Measurements from ENCODE around the gene PROM2. TPM values are rescaled to one million over a fixed set of nuclear protein-coding genes. Genes with fewer than 3 reads are reported as not detected.

The PROM2 gene
- total and polyA plus RNA-seq, 2 donors (not counting 3 experiments of a cell fraction or from before 2014, with no cell fraction given) = 0.39 to 0.60 TPM

DNA sequence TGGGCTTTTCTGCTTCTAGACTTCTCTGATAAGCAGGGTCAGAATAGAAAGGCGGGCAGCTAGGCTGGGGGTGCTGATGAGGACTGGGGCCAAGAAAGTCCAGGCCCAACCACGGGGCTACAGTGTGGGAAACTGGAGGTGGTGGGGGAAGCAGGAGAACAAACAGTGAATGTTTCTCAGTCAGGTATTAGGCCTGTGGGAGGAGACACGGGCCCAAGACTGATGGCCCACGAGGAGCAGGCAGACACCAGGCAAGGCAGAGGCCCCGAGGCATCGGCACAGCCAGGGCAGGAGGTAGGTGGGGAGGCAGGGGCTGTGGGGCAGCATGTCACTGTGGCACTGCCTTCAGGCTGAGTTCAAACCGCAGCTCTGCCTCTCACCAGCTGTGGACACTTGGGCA is 63.6 kb downstream of the PROM2 start:
- H3K4me2 ChIP-seq (ENCODE audit: insufficient read depth, low read length) = no peak overlapping the region
- no peaks in the 10 kb centered on the region for H3K9me1 ChIP-seq (replicated peaks; ENCODE audit: control insufficient read depth, extremely low read depth, insufficient read depth, low read length)
- ChIA-PET POLR2A (no interaction called here), CTCF (no interaction called here)
- no peak for DNase-seq (ENCODE audit: low read depth, low spot score)
- no peaks in the 10 kb centered on the region for H4K20me1 ChIP-seq (replicated peaks; ENCODE audit: control insufficient read depth, extremely low read depth, insufficient read depth, low read length)
- dilution Hi-C loops (cut with MboI; ENCODE audit: extremely low pct_ligation_motif_present, low sequenced_read_pairs) = no loop called here
- peaks cover 1 to 8% of the 10 kb centered on the region in 2 experiments for H3K27me3 ChIP-seq (ENCODE audit: control insufficient read depth in 2 of 2, insufficient read depth in 2 of 2, low read length in 2 of 2)
- intact Hi-C loops (cut with micrococcal nuclease) = no loop called here
- H3K79me2 ChIP-seq (ENCODE audit: control insufficient read depth, insufficient read depth, low read length) = no peaks in the 10 kb centered on the region
- no peaks in the 10 kb centered on the region for H3K4me1 ChIP-seq (ENCODE audit: control insufficient read depth, extremely low read depth, insufficient read depth, low read length)
- H3K27ac ChIP-seq (ENCODE audit: insufficient read depth, low read depth, low read length) = no peak overlapping the region
- H3K4me3 ChIP-seq (replicated peaks in 1 of 3; ENCODE audit: insufficient read depth in 1 of 3, low read depth in 1 of 3, low read length in 3 of 3) = no peak overlapping the region
- TF ChIP-seq MAX (IDR thresholded peaks at IDR 0.05; ENCODE audit: insufficient read depth, insufficient read length) (no peak), FOS (IDR thresholded peaks at IDR 0.05; ENCODE audit: borderline replicate concordance, insufficient read depth, low read length) (no peak), MYC (IDR thresholded peaks at IDR 0.05; ENCODE audit: low read depth, low read length) (no peak), CTCF (IDR thresholded peaks at IDR 0.05; ENCODE audit: extremely low read depth in 1 of 2, insufficient read depth in 1 of 2, low read depth in 1 of 2, low read length in 2 of 2) (no peak), JUN (IDR thresholded peaks at IDR 0.05; ENCODE audit: borderline replicate concordance, insufficient read depth, insufficient read length, low read depth) (no peak), POLR2AphosphoS5 (IDR thresholded peaks at IDR 0.05; ENCODE audit: insufficient read depth, low read depth, low read length) (no peak)
- H3K36me3 ChIP-seq (ENCODE audit: control insufficient read depth in 2 of 2, extremely low read depth in 1 of 2, insufficient read depth in 2 of 2, low read length in 2 of 2) = no peaks in the 10 kb centered on the region
- H3K9ac ChIP-seq (replicated peaks; ENCODE audit: extremely low read depth, insufficient read depth, low read length) = no peak overlapping the region
- no peaks in the 10 kb centered on the region for H3K9me3 ChIP-seq (replicated peaks; ENCODE audit: control insufficient read depth, insufficient read depth, low read length)
- no TSS peak for BruUV-seq (replicated peaks)
- H2AFZ ChIP-seq (ENCODE audit: low read depth, low read length) = no peak overlapping the region
- no peak for FAIRE-seq

Other genes starting within 250 kb of the PROM2 start
- gene MAL, start 248.7 kb upstream of the PROM2 start, total RNA-seq = not detected in 2 replicates
- not detected in 2 replicates for gene MAL, start 248.7 kb upstream of the PROM2 start, polyA plus RNA-seq
- 59.7 and 62.8 TPM in 2 replicates for gene MRPS5, start 152.6 kb upstream of the PROM2 start, total RNA-seq
- 45.7 and 50.5 TPM in 2 replicates for gene MRPS5, start 152.6 kb upstream of the PROM2 start, polyA plus RNA-seq
- 9.7 and 11.6 TPM in 2 replicates for gene ZNF514, start 114.6 kb upstream of the PROM2 start, total RNA-seq
- gene ZNF514, start 114.6 kb upstream of the PROM2 start, polyA plus RNA-seq = 2.9 and 3.9 TPM in 2 replicates
- gene ZNF2, start 108.6 kb upstream of the PROM2 start, total RNA-seq = 4.2 and 4.4 TPM in 2 replicates
- gene ZNF2, start 108.6 kb upstream of the PROM2 start, polyA plus RNA-seq = 2.1 and 2.2 TPM in 2 replicates
- 3.7 and 3.8 TPM in 2 replicates for gene ZNF892, start 66.9 kb upstream of the PROM2 start, total RNA-seq
- gene ZNF892, start 66.9 kb upstream of the PROM2 start, polyA plus RNA-seq = 0.64 and 0.65 TPM in 2 replicates
- 0.21 and 0.62 TPM in 2 replicates for gene KCNIP3, start 22.9 kb downstream of the PROM2 start, total RNA-seq
- 0.08 and 0.12 TPM in 2 replicates for gene KCNIP3, start 22.9 kb downstream of the PROM2 start, polyA plus RNA-seq
- gene FAHD2A, start 128.3 kb downstream of the PROM2 start, total RNA-seq = 27.5 and 33.1 TPM in 2 replicates
- gene FAHD2A, start 128.3 kb downstream of the PROM2 start, polyA plus RNA-seq = 32.9 and 37.0 TPM in 2 replicates
- not detected in 2 replicates for gene TRIM43B, start 210.3 kb downstream of the PROM2 start, total RNA-seq
- not detected in 2 replicates for gene TRIM43B, start 210.3 kb downstream of the PROM2 start, polyA plus RNA-seq